HEK293 (cell line): Measurements from ENCODE around the gene CMTM1.

Experiments used
- ATF2 ChIP-seq: fragments of 450-650 bp; formaldehyde crosslinking; IDR thresholded peaks from 2 replicates; pipeline ENCODE4 v1.5.1; 2016; ENCODE audit warnings: missing biosample characterization, missing genetic modification characterization, low read depth
- GLI4 ChIP-seq: fragments of 450-650 bp; formaldehyde crosslinking; IDR thresholded peaks from 2 replicates; pipeline ENCODE4 v1.5.1; 2016; ENCODE audit warnings: missing biosample characterization, missing genetic modification characterization
- OVOL3 ChIP-seq: fragments of 450-650 bp; formaldehyde crosslinking; IDR thresholded peaks from 2 replicates; pipeline ENCODE4 v1.5.1; 2016; ENCODE audit warnings: missing biosample characterization, missing genetic modification characterization
- RBAK ChIP-seq: fragments of 450-650 bp; formaldehyde crosslinking; IDR thresholded peaks from 2 replicates; pipeline ENCODE4 v1.5.1; 2016; ENCODE audit warnings: missing biosample characterization, missing genetic modification characterization
- REPIN1 ChIP-seq: fragments of 450-650 bp; formaldehyde crosslinking; IDR thresholded peaks from 2 replicates; pipeline ENCODE4 v1.5.1; 2017; ENCODE audit warnings: missing biosample characterization, missing genetic modification characterization, low read depth
- SCRT2 ChIP-seq: fragments of 450-650 bp; formaldehyde crosslinking; IDR thresholded peaks from 2 replicates; pipeline ENCODE4 v1.5.1; 2016; ENCODE audit warnings: missing biosample characterization, missing genetic modification characterization
- TSHZ1 ChIP-seq: fragments of 450-650 bp; formaldehyde crosslinking; IDR thresholded peaks from 2 replicates; pipeline ENCODE4 v1.5.1; 2016; ENCODE audit warnings: missing biosample characterization, missing genetic modification characterization, borderline replicate concordance
- ZBTB20 ChIP-seq: fragments of 450-650 bp; formaldehyde crosslinking; IDR thresholded peaks from 2 replicates; pipeline ENCODE4 v1.5.1; 2016; ENCODE audit warnings: missing biosample characterization, missing genetic modification characterization
- ZBTB49 ChIP-seq: fragments of 450-650 bp; formaldehyde crosslinking; IDR thresholded peaks from 2 replicates; pipeline ENCODE4 v1.5.1; 2016; ENCODE audit warnings: missing biosample characterization, missing genetic modification characterization, low read depth
- ZNF112 ChIP-seq: fragments of 450-650 bp; formaldehyde crosslinking; IDR thresholded peaks from 2 replicates; pipeline ENCODE4 v1.5.0; 2017; ENCODE audit warnings: missing biosample characterization, missing genetic modification characterization
- ZNF133 ChIP-seq: fragments of 450-650 bp; formaldehyde crosslinking; IDR thresholded peaks from 2 replicates; pipeline ENCODE4 v1.5.1; 2016; ENCODE audit warnings: missing biosample characterization, missing genetic modification characterization
- ZNF2 ChIP-seq: fragments of 450-650 bp; formaldehyde crosslinking; IDR thresholded peaks from 2 replicates; pipeline ENCODE4 v1.5.1; 2016; ENCODE audit warnings: missing biosample characterization, missing genetic modification characterization
- ZNF354C ChIP-seq: fragments of 450-650 bp; formaldehyde crosslinking; IDR thresholded peaks from 2 replicates; pipeline ENCODE4 v1.5.1; 2016; ENCODE audit warnings: missing biosample characterization, missing genetic modification characterization, low read depth, borderline replicate concordance
- ZNF510 ChIP-seq: fragments of 450-650 bp; formaldehyde crosslinking; IDR thresholded peaks from 2 replicates; pipeline ENCODE4 v1.5.1; 2018; ENCODE audit warnings: mild to moderate bottlenecking, missing genetic modification characterization, missing biosample characterization; ENCODE audit not compliant: insufficient replicate concordance
- ZNF521 ChIP-seq: fragments of 450-650 bp; formaldehyde crosslinking; IDR thresholded peaks from 2 replicates; pipeline ENCODE4 v1.5.1; 2017; ENCODE audit warnings: missing biosample characterization, mild to moderate bottlenecking, missing genetic modification characterization
- ZNF621 ChIP-seq: fragments of 450-650 bp; formaldehyde crosslinking; IDR thresholded peaks from 2 replicates; pipeline ENCODE4 v1.5.1; 2017; ENCODE audit warnings: missing biosample characterization, missing genetic modification characterization
- ZNF645 ChIP-seq: fragments of 450-650 bp; formaldehyde crosslinking; IDR thresholded peaks from 2 replicates; pipeline ENCODE4; 2016; ENCODE audit warnings: missing biosample characterization, missing genetic modification characterization
- ZNF664 ChIP-seq: fragments of 450-650 bp; formaldehyde crosslinking; IDR thresholded peaks from 2 replicates; pipeline ENCODE4 v1.5.1; 2016; ENCODE audit warnings: missing biosample characterization, missing genetic modification characterization
- ZNF777 ChIP-seq: fragments of 450-650 bp; formaldehyde crosslinking; IDR thresholded peaks from 2 replicates; pipeline ENCODE4 v1.5.1; 2017; ENCODE audit warnings: missing biosample characterization, missing genetic modification characterization, borderline replicate concordance
- ZNF830 ChIP-seq: fragments of 450-650 bp; IDR thresholded peaks from 2 replicates; pipeline ENCODE4 v1.5.0; 2018; ENCODE audit warnings: missing biosample characterization, missing genetic modification characterization, low read depth, mild to moderate bottlenecking, moderate library complexity
- TF ChIP-seq, protein P1 (sequence below): fragments of 450-650 bp; formaldehyde crosslinking; IDR thresholded peaks from 2 replicates; pipeline ENCODE4 v1.5.1; 2016; ENCODE audit warnings: missing biosample characterization, missing genetic modification characterization
- TF ChIP-seq, protein P2 (sequence below): fragments of 450-650 bp; formaldehyde crosslinking; IDR thresholded peaks from 2 replicates; pipeline ENCODE4 v1.5.1; 2016; ENCODE audit warnings: missing biosample characterization, missing genetic modification characterization
- TF ChIP-seq, protein P3 (sequence below): fragments of 450-650 bp; formaldehyde crosslinking; IDR thresholded peaks from 2 replicates; pipeline ENCODE4 v1.5.1; 2016; ENCODE audit warnings: missing biosample characterization, missing genetic modification characterization
- TF ChIP-seq, protein P4 (sequence below): fragments of 450-650 bp; formaldehyde crosslinking; IDR thresholded peaks from 2 replicates; pipeline ENCODE4 v1.5.1; 2017; ENCODE audit warnings: missing biosample characterization, missing genetic modification characterization

Gene CMTM1

GRCh38 chr16:66603537-66604375 lies 37.5 kb downstream of the CMTM1 start (continued):
- TF ChIP-seq ATF2, result no peak
- TF ChIP-seq, protein P1, sequence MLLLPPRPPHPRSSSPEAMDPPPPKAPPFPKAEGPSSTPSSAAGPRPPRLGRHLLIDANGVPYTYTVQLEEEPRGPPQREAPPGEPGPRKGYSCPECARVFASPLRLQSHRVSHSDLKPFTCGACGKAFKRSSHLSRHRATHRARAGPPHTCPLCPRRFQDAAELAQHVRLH (tag by site-specific recombination), result peak; percentile 60; the same call in 1 of the 2 replicates
- TF ChIP-seq, protein P2, sequence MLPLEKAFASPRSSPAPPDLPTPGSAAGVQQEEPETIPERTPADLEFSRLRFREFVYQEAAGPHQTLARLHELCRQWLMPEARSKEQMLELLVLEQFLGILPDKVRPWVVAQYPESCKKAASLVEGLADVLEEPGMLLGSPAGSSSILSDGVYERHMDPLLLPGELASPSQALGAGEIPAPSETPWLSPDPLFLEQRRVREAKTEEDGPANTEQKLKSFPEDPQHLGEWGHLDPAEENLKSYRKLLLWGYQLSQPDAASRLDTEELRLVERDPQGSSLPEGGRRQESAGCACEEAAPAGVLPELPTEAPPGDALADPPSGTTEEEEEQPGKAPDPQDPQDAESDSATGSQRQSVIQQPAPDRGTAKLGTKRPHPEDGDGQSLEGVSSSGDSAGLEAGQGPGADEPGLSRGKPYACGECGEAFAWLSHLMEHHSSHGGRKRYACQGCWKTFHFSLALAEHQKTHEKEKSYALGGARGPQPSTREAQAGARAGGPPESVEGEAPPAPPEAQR (tag by site-specific recombination), result no peak
- TF ChIP-seq ZNF621 (tag by site-specific recombination), result no peak
- TF ChIP-seq OVOL3 (tag by site-specific recombination), result 0 out of 2 replicates have a peak, but pooled peaks have one; percentile 17
- TF ChIP-seq SCRT2, result peak; percentile 62
- TF ChIP-seq TSHZ1, result no peak; the same call in 1 of the 2 replicates
- peak; percentile 50; the same call in 1 of the 2 replicates for TF ChIP-seq GLI4 (tag by site-specific recombination)
- TF ChIP-seq ZNF112 (tag by site-specific recombination), result no peak
- peak; percentile 87; the same call in 1 of the 2 replicates for TF ChIP-seq REPIN1 (tag by site-specific recombination)
- TF ChIP-seq ZNF777 (tag by site-specific recombination), result peak; percentile 82; the same call in 1 of the 2 replicates
- TF ChIP-seq, protein P3, sequence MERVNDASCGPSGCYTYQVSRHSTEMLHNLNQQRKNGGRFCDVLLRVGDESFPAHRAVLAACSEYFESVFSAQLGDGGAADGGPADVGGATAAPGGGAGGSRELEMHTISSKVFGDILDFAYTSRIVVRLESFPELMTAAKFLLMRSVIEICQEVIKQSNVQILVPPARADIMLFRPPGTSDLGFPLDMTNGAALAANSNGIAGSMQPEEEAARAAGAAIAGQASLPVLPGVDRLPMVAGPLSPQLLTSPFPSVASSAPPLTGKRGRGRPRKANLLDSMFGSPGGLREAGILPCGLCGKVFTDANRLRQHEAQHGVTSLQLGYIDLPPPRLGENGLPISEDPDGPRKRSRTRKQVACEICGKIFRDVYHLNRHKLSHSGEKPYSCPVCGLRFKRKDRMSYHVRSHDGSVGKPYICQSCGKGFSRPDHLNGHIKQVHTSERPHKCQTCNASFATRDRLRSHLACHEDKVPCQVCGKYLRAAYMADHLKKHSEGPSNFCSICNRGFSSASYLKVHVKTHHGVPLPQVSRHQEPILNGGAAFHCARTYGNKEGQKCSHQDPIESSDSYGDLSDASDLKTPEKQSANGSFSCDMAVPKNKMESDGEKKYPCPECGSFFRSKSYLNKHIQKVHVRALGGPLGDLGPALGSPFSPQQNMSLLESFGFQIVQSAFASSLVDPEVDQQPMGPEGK (tag by site-specific recombination), result peak; percentile 93
- TF ChIP-seq ZNF664 (tag by site-specific recombination), result peak; percentile 23; the same call in 1 of the 2 replicates
- no peak for TF ChIP-seq ZNF645 (tag by site-specific recombination)
- TF ChIP-seq, protein P4, sequence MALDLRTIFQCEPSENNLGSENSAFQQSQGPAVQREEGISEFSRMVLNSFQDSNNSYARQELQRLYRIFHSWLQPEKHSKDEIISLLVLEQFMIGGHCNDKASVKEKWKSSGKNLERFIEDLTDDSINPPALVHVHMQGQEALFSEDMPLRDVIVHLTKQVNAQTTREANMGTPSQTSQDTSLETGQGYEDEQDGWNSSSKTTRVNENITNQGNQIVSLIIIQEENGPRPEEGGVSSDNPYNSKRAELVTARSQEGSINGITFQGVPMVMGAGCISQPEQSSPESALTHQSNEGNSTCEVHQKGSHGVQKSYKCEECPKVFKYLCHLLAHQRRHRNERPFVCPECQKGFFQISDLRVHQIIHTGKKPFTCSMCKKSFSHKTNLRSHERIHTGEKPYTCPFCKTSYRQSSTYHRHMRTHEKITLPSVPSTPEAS (tag by site-specific recombination), result peak; percentile 98
- TF ChIP-seq ZBTB49 (tag by site-specific recombination), result no peak
- TF ChIP-seq RBAK (tag by site-specific recombination), result no peak
- TF ChIP-seq ZNF354C (tag by site-specific recombination), result no peak
- TF ChIP-seq ZNF2 (tag by site-specific recombination), result peak; percentile 64; the same call in 1 of the 2 replicates
- no peak; the same call in 1 of the 2 replicates for TF ChIP-seq ZNF133
- no peak for TF ChIP-seq ZNF510 (tag by site-specific recombination)
- TF ChIP-seq ZNF521 (tag by site-specific recombination), result no peak
- no peak for TF ChIP-seq ZNF830 (tag by site-specific recombination)
- peak; percentile 85 for TF ChIP-seq ZBTB20
